A549 (cell line): ENCODE results near the gene CHST7. TPM values are rescaled to one million over a fixed set of nuclear protein-coding genes. Genes with fewer than 3 reads are reported as not detected.
A peak's percentile ranks its signal among the peaks of the same experiment; 100 is the strongest.

Experiments used
- ATAC-seq, 2 experiments: fragments of 200-7000 bp in 1 of 2; fragments of >200 bp in 1 of 2; cut with Nextera tagmentation in 1 of 2; cut with Tn5 transposase in 1 of 2; 3 replicates each; pipeline versions ENCODE4 v1.8.0 to v1.9.1; 2018 to 2020; ENCODE audit warnings: mild to moderate bottlenecking in 1 of 2, moderate library complexity in 1 of 2
- CTCF ChIA-PET: fragments of 300-600 bp; sonication (Branson Sonifier 250); formaldehyde crosslinking; extraction: SDS; loops from one replicate; lab custom pipeline; 2021; ENCODE audit warnings: antibody characterized with exemption, inconsistent platforms; lab: Yijun Ruan, JAX
- POLR2A ChIA-PET: fragments of 350-600 bp; formaldehyde crosslinking; extraction: SDS; loops from one replicate; lab custom pipeline; 2021; ENCODE audit warnings: antibody characterized with exemption, inconsistent platforms; lab: Yijun Ruan, JAX
- DNase-seq, 2 experiments: peaks; one replicate each; pipeline versions ENCODE4 v3.0.0 to v3.0.0-alpha.2; 2011 to 2016; ENCODE audit warnings: low read depth in 1 of 2, low spot score in 1 of 2
- FAIRE-seq: peaks from 2 replicates; lab custom pipeline; 2011; peaks lifted over from hg19 to GRCh38; lab: Jason Lieb, UNC
- H3K27ac ChIP-seq, 2 experiments: fragments of >200 bp; sonication (Bioruptor Twin); formaldehyde crosslinking; 3 replicates each; pipeline ENCODE4 v1.5.1; 2016 to 2017
- H3K4me1 ChIP-seq: fragments of >200 bp; sonication (Bioruptor Twin); formaldehyde crosslinking; 3 replicates; pipeline ENCODE4 v1.6.1; 2016
- H3K4me2 ChIP-seq: fragments of >200 bp; sonication (Bioruptor Twin); formaldehyde crosslinking; 3 replicates; pipeline ENCODE4 v1.6.1; 2016
- H3K4me3 ChIP-seq: fragments of >200 bp; sonication (Bioruptor Twin); formaldehyde crosslinking; 3 replicates; pipeline ENCODE4 v1.5.1; 2016
- H3K9me3 ChIP-seq: fragments of >200 bp; sonication (Bioruptor Twin); formaldehyde crosslinking; 3 replicates; pipeline ENCODE4 v1.6.1; 2016
- BCL3 ChIP-seq: fragments of >200 bp; sonication (Bioruptor Twin); formaldehyde crosslinking; IDR thresholded peaks from 3 replicates; pipeline ENCODE4 v1.6.1; 2016
- CBX2 ChIP-seq: fragments of 200-600 bp; sonication (generic); IDR thresholded peaks from 2 replicates; pipeline ENCODE4 v1.6.1; 2016; ENCODE audit warnings: low read depth, mild to moderate bottlenecking, borderline replicate concordance
- CEBPB ChIP-seq, 2 experiments: fragments of >200 bp in 1 of 2; sonication (Bioruptor Twin) in 1 of 2; formaldehyde crosslinking in 1 of 2; IDR thresholded peaks; 2 replicates each; pipeline ENCODE4 v1.6.1; 2012 to 2016
- CHD4 ChIP-seq: fragments of 200-600 bp; sonication (generic); IDR thresholded peaks from 2 replicates; pipeline ENCODE4 v1.6.1; 2016; ENCODE audit warnings: antibody characterized with exemption, mild to moderate bottlenecking, borderline replicate concordance
- EP300 ChIP-seq, 2 experiments: fragments of >200 bp; sonication (Bioruptor Twin); formaldehyde crosslinking; IDR thresholded peaks; 2 replicates in 1 of 2; 3 replicates in 1 of 2; pipeline ENCODE4 v1.6.1; 2016 to 2017
- FOSL2 ChIP-seq, 2 experiments: fragments of 450-650 bp in 1 of 2; fragments of >200 bp in 1 of 2; sonication (Bioruptor Twin) in 1 of 2; formaldehyde crosslinking; IDR thresholded peaks; 2 replicates each; pipeline versions ENCODE4 v1.5.0 to v1.6.1; 2016 to 2020; ENCODE audit warnings: mild to moderate bottlenecking in 1 of 2, moderate library complexity in 1 of 2
- HES2 ChIP-seq: fragments of >200 bp; sonication (Bioruptor Twin); formaldehyde crosslinking; IDR thresholded peaks from 2 replicates; pipeline ENCODE4 v1.6.1; 2016
- HMGXB4 ChIP-seq: fragments of 250-450 bp; sonication (Bioruptor Pico); IDR thresholded peaks from 2 replicates; pipeline ENCODE4 v1.5.0; 2021; ENCODE audit warnings: mild to moderate bottlenecking, moderate library complexity, borderline replicate concordance
- HOXA7 ChIP-seq: fragments of 250-450 bp; sonication (Bioruptor Pico); IDR thresholded peaks from 2 replicates; pipeline ENCODE4 v1.5.0; 2020; ENCODE audit warnings: mild to moderate bottlenecking, moderate library complexity
- HOXB13 ChIP-seq: fragments of 250-450 bp; sonication (Bioruptor Pico); IDR thresholded peaks from 2 replicates; pipeline ENCODE4 v1.5.0; 2020; ENCODE audit warnings: low read depth, mild to moderate bottlenecking, moderate library complexity
- HOXB5 ChIP-seq: fragments of 250-450 bp; sonication (Bioruptor Pico); IDR thresholded peaks from 2 replicates; pipeline ENCODE4 v1.5.0; 2020; ENCODE audit warnings: mild to moderate bottlenecking, moderate library complexity
- JUNB ChIP-seq: fragments of >200 bp; sonication (Bioruptor Twin); formaldehyde crosslinking; IDR thresholded peaks from 2 replicates; pipeline ENCODE4 v1.6.1; 2016
- KDM1A ChIP-seq: fragments of 200-600 bp; sonication (generic); IDR thresholded peaks from 2 replicates; pipeline ENCODE4 v1.6.1; 2016; ENCODE audit warnings: low read depth, mild to moderate bottlenecking
- NFE2L2 ChIP-seq: fragments of 150-350 bp; conservative IDR thresholded peaks from 2 replicates; pipeline ENCODE4 v1.6.1; 2014; ENCODE audit warnings: low read length
- NR3C1 ChIP-seq: fragments of >200 bp; sonication (Bioruptor Twin); formaldehyde crosslinking; IDR thresholded peaks from 3 replicates; pipeline ENCODE4 v1.6.1; 2017
- POLR2AphosphoS2 ChIP-seq: conservative IDR thresholded peaks from 2 replicates; pipeline ENCODE4 v1.6.1; 2012; ENCODE audit warnings: low read length, improper control_type of control experiment, inconsistent platforms
- RAD21 ChIP-seq, 2 experiments: fragments of >200 bp in 1 of 2; sonication (Bioruptor Twin) in 1 of 2; formaldehyde crosslinking in 1 of 2; IDR thresholded peaks in 1 of 2; conservative IDR thresholded peaks in 1 of 2; 2 replicates in 1 of 2; 3 replicates in 1 of 2; pipeline ENCODE4 v1.6.1; 2012 to 2018; ENCODE audit warnings: inconsistent platforms in 1 of 2
- RCOR1 ChIP-seq: fragments of 150-350 bp; IDR thresholded peaks from 2 replicates; pipeline ENCODE4 v1.6.1; 2014; ENCODE audit warnings: antibody characterized with exemption, low read length, low read depth
- RFX5 ChIP-seq: fragments of 450-650 bp; IDR thresholded peaks from 2 replicates; pipeline ENCODE4 v1.7.1; 2014; ENCODE audit warnings: antibody characterized with exemption, mild to moderate bottlenecking, moderate library complexity
- RNF2 ChIP-seq: fragments of 200-600 bp; sonication (generic); IDR thresholded peaks from 2 replicates; pipeline ENCODE4 v1.6.1; 2016; ENCODE audit warnings: low read depth, mild to moderate bottlenecking, antibody characterized with exemption, moderate library complexity, borderline replicate concordance
- SREBF2 ChIP-seq: fragments of 450-650 bp; IDR thresholded peaks from 2 replicates; pipeline ENCODE4 v1.6.1; 2014; ENCODE audit warnings: mild to moderate bottlenecking, moderate library complexity
- TP53 ChIP-seq: fragments of 250-450 bp; sonication (Bioruptor Pico); IDR thresholded peaks from 2 replicates; pipeline ENCODE4 v1.5.0; 2021; ENCODE audit warnings: mild to moderate bottlenecking, moderate library complexity
- USF2 ChIP-seq: fragments of 450-650 bp; IDR thresholded peaks from 2 replicates; pipeline ENCODE4 v1.6.1; 2014; ENCODE audit warnings: antibody characterized with exemption
- ZC3H11A ChIP-seq: fragments of 450-650 bp; IDR thresholded peaks from 2 replicates; pipeline ENCODE4 v1.6.1; 2014; ENCODE audit warnings: antibody characterized with exemption, mild to moderate bottlenecking
- WGBS: methylation state at CpG from one replicate; pipeline ENCODE4 v1.1.6; 2017; ENCODE audit errors: missing lambda C conversion rate; 5-methylcytosine and 5-hydroxymethylcytosine counted together
- polyA plus RNA-seq, 4 experiments: library from polyadenylated mRNA; depleted of rRNA in 3 of 4; stranded (reverse); fragments of >200 nt; fragmentation: RNase III in 1 of 4; extraction: RNeasy Plus Mini Kit Qiagen cat#74134 plus additional on column Dnase treatment in 1 of 4; gene quantifications; 2 replicates in 3 of 4; 3 replicates in 1 of 4; pipeline ENCODE4 v1.2.3, GENCODE V29; 2011 to 2017
- TF ChIP-seq, protein P1 (sequence below): IDR thresholded peaks from 2 replicates; pipeline ENCODE4 v1.6.1; 2012

The CHST7 gene
- polyA plus RNA-seq, 2 of the 4 experiments (the other 2 are of a cell fraction), result 6.5 to 18.8 TPM

DNA sequence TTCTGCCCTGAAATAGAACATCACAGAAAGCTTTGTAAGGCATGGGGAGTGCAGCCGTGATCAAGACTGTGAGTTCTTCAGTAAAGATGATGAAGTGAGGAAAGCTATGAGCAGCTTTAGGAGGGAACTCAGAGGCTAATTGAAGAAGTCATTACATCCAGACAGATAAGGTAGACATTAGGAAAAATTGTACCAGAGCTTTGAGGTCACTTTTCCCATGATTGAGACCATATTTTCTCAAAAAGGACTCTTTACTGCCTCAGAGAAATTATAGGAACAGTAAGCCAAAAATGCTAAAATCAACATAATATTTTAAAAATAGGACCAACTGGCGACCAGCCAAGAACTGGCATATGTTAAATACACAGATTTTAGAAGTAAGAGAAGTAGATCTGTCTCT is 11.2 kb downstream of the CHST7 start:
- H3K4me2 ChIP-seq, result peak overlapping the region; percentile 74
- FAIRE-seq (no peak), ATAC-seq (no peak), DNase-seq (no peak)
- CTCF ChIA-PET, result interaction anchor here (0.6 to 0.8 kb wide), 2 partner anchors 8 to 12 kb away, joined by 3 to 4 read pairs; no protein-coding TSS in a partner anchor
- WGBS, result 45% methylated on average over 2 of the region's 2 CpGs
- POLR2A ChIA-PET, result no interaction called here
- H3K4me3 ChIP-seq, result no peak overlapping the region
- peaks cover 79% of the 10 kb centered on the region for H3K4me1 ChIP-seq
- TF ChIP-seq HOXA7 (CRISPR knock-in tag), result no peak
- no peak for TF ChIP-seq ZC3H11A
- no peak for TF ChIP-seq KDM1A
- no peak for TF ChIP-seq CBX2
- no peak for TF ChIP-seq HES2
- no peak for TF ChIP-seq TP53 (CRISPR knock-in tag)
- TF ChIP-seq HMGXB4 (CRISPR knock-in tag), result no peak
- TF ChIP-seq RNF2, result no peak
- TF ChIP-seq RAD21 (conservative IDR thresholded peaks at IDR 0.05 in 1 of 2, IDR thresholded peaks at IDR 0.05 in 1 of 2), result no peak
- TF ChIP-seq NR3C1, result no peak
- TF ChIP-seq RCOR1, result no peak
- TF ChIP-seq RFX5, result no peak
- TF ChIP-seq, all 56 proteins: peak for 0
- Histone ChIP-seq H3K27ac (peak overlapping the region; percentile 84 to 88), H3K9me3 (no peaks in the 10 kb centered on the region)

DNA sequence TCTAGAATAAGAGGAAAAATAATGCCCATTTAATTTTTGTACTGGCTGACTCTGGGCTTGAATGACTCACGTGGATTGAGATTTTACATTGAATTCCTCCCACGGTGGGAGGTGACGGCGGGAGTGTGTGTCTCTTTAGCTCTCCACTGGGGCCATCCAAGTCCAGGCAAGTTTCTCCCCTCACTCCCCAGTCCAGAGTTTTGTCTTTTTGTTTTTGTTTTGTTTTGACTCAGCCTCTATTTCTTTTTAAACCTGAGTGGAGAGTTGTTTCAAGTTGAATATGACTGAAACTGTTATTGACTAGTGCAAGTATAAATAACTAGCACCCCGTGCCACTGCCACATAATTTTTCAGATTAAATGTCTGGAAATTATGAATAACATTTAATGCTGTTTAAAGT is 13.6 kb downstream of the CHST7 start:
- 0 out of 3 replicates have a peak overlapping the region, but pooled peaks have one; percentile 16 for H3K4me3 ChIP-seq
- peak overlapping the region; percentile 87 to 88 for H3K27ac ChIP-seq
- TF ChIP-seq POLR2AphosphoS2, result no peak
- no peak for TF ChIP-seq ZC3H11A
- TF ChIP-seq, protein P1, sequence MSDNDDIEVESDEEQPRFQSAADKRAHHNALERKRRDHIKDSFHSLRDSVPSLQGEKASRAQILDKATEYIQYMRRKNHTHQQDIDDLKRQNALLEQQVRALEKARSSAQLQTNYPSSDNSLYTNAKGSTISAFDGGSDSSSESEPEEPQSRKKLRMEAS, result no peak
- TF ChIP-seq FOSL2 (IDR thresholded peaks at IDR 0.05), result no peak
- peak; percentile 8; the same call in 1 of the 2 replicates for TF ChIP-seq FOSL2 (CRISPR knock-in tag; IDR thresholded peaks at IDR 0.05)
- TF ChIP-seq RAD21 (conservative IDR thresholded peaks at IDR 0.05 in 1 of 2, IDR thresholded peaks at IDR 0.05 in 1 of 2), result no peak
- ATAC-seq (peak in 1 of 2 experiments; percentile 54; a peak in 4 of 6 replicates), FAIRE-seq (no peak), DNase-seq (no peak)
- ChIA-PET CTCF (interaction anchor here (1.0 to 1.3 kb wide), 2 partner anchors 14 to 15 kb away, joined by 4 to 5 read pairs; no protein-coding TSS in a partner anchor), POLR2A (no interaction called here)
- WGBS, result 12% methylated on average over 5 of the region's 5 CpGs
- peaks cover 84% of the 10 kb centered on the region for H3K4me1 ChIP-seq
- H3K4me2 ChIP-seq, result peak overlapping the region; percentile 87
- no peaks in the 10 kb centered on the region for H3K9me3 ChIP-seq

DNA sequence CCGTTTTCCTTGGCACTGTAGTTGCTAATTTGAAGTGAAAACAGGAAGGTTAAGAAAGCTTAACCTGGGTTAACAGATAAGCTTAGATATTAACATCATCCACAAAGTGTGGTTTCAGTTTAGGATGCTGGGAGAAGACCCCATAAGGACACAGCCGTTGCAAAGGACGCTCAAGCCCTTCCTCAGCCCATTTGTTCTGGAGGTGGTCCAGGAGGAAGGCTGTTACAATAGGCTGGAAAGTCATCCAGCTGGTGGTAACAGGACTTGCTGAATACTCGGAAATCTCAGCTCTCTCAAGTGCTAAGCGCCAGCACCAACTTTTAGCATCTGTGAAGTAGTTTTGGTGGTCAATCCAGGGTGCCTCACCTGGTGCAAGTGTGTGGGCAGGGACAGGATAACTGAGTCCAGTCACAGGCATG is 14.2 kb downstream of the CHST7 start:
- Histone ChIP-seq H3K27ac (peak overlapping the region; percentile 87 to 88), H3K4me2 (peak overlapping the region; percentile 87), H3K9me3 (no peaks in the 10 kb centered on the region), H3K4me3 (peak overlapping the region; percentile 16; the same call in 2 of the 3 replicates), H3K4me1 (peaks cover 78% of the 10 kb centered on the region)
- POLR2A ChIA-PET, result no interaction called here
- TF ChIP-seq HOXB5 (CRISPR knock-in tag) (no peak), RNF2 (no peak), USF2 (no peak), BCL3 (no peak), RCOR1 (no peak), CEBPB (IDR thresholded peaks at IDR 0.05) (no peak), POLR2AphosphoS2 (no peak), JUNB (no peak), TP53 (CRISPR knock-in tag) (no peak), HES2 (no peak), KDM1A (no peak), CBX2 (no peak), EP300 (IDR thresholded peaks at IDR 0.05) (no peak), HOXA7 (CRISPR knock-in tag) (no peak), NFE2L2 (no peak), CHD4 (no peak), SREBF2 (no peak), HOXB13 (CRISPR knock-in tag) (no peak)
- FAIRE-seq, result no peak
- 20% methylated on average over 5 of the region's 5 CpGs for WGBS
- CTCF ChIA-PET, result interaction anchor here (1.3 kb wide), 1 partner anchor 15 kb away, joined by 4 read pairs; no protein-coding TSS in a partner anchor
- DNase-seq, result no peak
- ATAC-seq, result peak; percentile 28 to 52; a peak in 4 of 6 replicates
